ENCODE results near the gene SH2B3. TPM values are rescaled to one million over a fixed set of nuclear protein-coding genes. Genes with fewer than 3 reads are reported as not detected.

The SH2B3 gene
- polyA plus RNA-seq, 1 donor from 2014 or later: 3.0 TPM

GRCh38 chr12:111469401-111469800 lies 63.7 kb downstream of the SH2B3 start:
- Histone ChIP-seq H3K4me2 (ENCODE audit: low read length) (no peak overlapping the region), H3K4me3 (ENCODE audit: low read length) (no peak overlapping the region), H3F3A (ENCODE audit: insufficient read depth, low read length, poor library complexity, severe bottlenecking) (no peaks in the 10 kb centered on the region), H3K9me3 (ENCODE audit: low read length) (no peaks in the 10 kb centered on the region), H3K9me2 (ENCODE audit: insufficient read depth, low read length) (no peaks in the 10 kb centered on the region), H3K79me2 (replicated peaks; ENCODE audit: insufficient read depth, low read length) (no peaks in the 10 kb centered on the region), H3K9ac (ENCODE audit: low read length) (no peak overlapping the region), H3K27ac (ENCODE audit: low read length) (no peak overlapping the region), H4K20me1 (ENCODE audit: insufficient read depth) (no peaks in the 10 kb centered on the region), H3K36me3 (ENCODE audit: insufficient read depth, low read length) (peaks cover 3% of the 10 kb centered on the region), H3K27me3 (ENCODE audit: insufficient read depth, low read depth, low read length) (no peaks in the 10 kb centered on the region), H2AFZ (ENCODE audit: low read depth, low read length) (no peak overlapping the region)
- no peak for TF ChIP-seq POLR2AphosphoS5 (IDR thresholded peaks at IDR 0.05)
- TF ChIP-seq EZH2 (IDR thresholded peaks at IDR 0.05; ENCODE audit: borderline replicate concordance, insufficient read depth, low read length, poor library complexity, severe bottlenecking): no peak
- TF ChIP-seq EP300 (conservative IDR thresholded peaks at IDR 0.05; ENCODE audit: poor library complexity, severe bottlenecking): no peak
- TF ChIP-seq SMC3 (conservative IDR thresholded peaks at IDR 0.05; ENCODE audit: poor library complexity): no peak
- no peak for TF ChIP-seq REST (IDR thresholded peaks at IDR 0.05; ENCODE audit: borderline replicate concordance)
- no peak for TF ChIP-seq MXI1 (conservative IDR thresholded peaks at IDR 0.05; ENCODE audit: poor library complexity, severe bottlenecking)
- TF ChIP-seq TAF1 (IDR thresholded peaks at IDR 0.05; ENCODE audit: low read depth): no peak
- TF ChIP-seq RAD21 (conservative IDR thresholded peaks at IDR 0.05): no peak
- TF ChIP-seq, protein P1, sequence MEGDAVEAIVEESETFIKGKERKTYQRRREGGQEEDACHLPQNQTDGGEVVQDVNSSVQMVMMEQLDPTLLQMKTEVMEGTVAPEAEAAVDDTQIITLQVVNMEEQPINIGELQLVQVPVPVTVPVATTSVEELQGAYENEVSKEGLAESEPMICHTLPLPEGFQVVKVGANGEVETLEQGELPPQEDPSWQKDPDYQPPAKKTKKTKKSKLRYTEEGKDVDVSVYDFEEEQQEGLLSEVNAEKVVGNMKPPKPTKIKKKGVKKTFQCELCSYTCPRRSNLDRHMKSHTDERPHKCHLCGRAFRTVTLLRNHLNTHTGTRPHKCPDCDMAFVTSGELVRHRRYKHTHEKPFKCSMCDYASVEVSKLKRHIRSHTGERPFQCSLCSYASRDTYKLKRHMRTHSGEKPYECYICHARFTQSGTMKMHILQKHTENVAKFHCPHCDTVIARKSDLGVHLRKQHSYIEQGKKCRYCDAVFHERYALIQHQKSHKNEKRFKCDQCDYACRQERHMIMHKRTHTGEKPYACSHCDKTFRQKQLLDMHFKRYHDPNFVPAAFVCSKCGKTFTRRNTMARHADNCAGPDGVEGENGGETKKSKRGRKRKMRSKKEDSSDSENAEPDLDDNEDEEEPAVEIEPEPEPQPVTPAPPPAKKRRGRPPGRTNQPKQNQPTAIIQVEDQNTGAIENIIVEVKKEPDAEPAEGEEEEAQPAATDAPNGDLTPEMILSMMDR (IDR thresholded peaks at IDR 0.05; ENCODE audit: poor library complexity, severe bottlenecking): no peak

GRCh38 chr12:111471236-111471635 lies 65.5 kb downstream of the SH2B3 start:
- H3K27ac ChIP-seq (ENCODE audit: low read length): no peak overlapping the region
- H3K9ac ChIP-seq (ENCODE audit: low read length): no peak overlapping the region
- H3K79me2 ChIP-seq (replicated peaks; ENCODE audit: insufficient read depth, low read length): no peaks in the 10 kb centered on the region
- no peaks in the 10 kb centered on the region for H3K27me3 ChIP-seq (ENCODE audit: insufficient read depth, low read depth, low read length)
- no peaks in the 10 kb centered on the region for H3K9me2 ChIP-seq (ENCODE audit: insufficient read depth, low read length)
- no peak for TF ChIP-seq MXI1 (conservative IDR thresholded peaks at IDR 0.05; ENCODE audit: poor library complexity, severe bottlenecking)
- TF ChIP-seq POLR2AphosphoS5 (IDR thresholded peaks at IDR 0.05): no peak
- no peak for TF ChIP-seq EZH2 (IDR thresholded peaks at IDR 0.05; ENCODE audit: borderline replicate concordance, insufficient read depth, low read length, poor library complexity, severe bottlenecking)
- TF ChIP-seq SMC3 (conservative IDR thresholded peaks at IDR 0.05; ENCODE audit: poor library complexity): no peak
- no peak for TF ChIP-seq REST (IDR thresholded peaks at IDR 0.05; ENCODE audit: borderline replicate concordance)
- no peak for TF ChIP-seq TAF1 (IDR thresholded peaks at IDR 0.05; ENCODE audit: low read depth)
- no peak for TF ChIP-seq EP300 (conservative IDR thresholded peaks at IDR 0.05; ENCODE audit: poor library complexity, severe bottlenecking)
- TF ChIP-seq RAD21 (conservative IDR thresholded peaks at IDR 0.05): no peak
- TF ChIP-seq, protein P1 (IDR thresholded peaks at IDR 0.05; ENCODE audit: poor library complexity, severe bottlenecking): no peak
- no peaks in the 10 kb centered on the region for H3K9me3 ChIP-seq (ENCODE audit: low read length)
- H3F3A ChIP-seq (ENCODE audit: insufficient read depth, low read length, poor library complexity, severe bottlenecking): no peaks in the 10 kb centered on the region
- H3K36me3 ChIP-seq (ENCODE audit: insufficient read depth, low read length): peaks cover 3% of the 10 kb centered on the region
- no peaks in the 10 kb centered on the region for H4K20me1 ChIP-seq (ENCODE audit: insufficient read depth)
- H2AFZ ChIP-seq (ENCODE audit: low read depth, low read length): no peak overlapping the region
- H3K4me2 ChIP-seq (ENCODE audit: low read length): no peak overlapping the region
- H3K4me3 ChIP-seq (ENCODE audit: low read length): no peak overlapping the region

Data from neural cell (in vitro differentiated cells).